ENCODE measurements around the gene NHLRC4.
A peak's percentile ranks its signal among the peaks of the same experiment; 100 is the strongest.

NHLRC4 gene

DNA sequence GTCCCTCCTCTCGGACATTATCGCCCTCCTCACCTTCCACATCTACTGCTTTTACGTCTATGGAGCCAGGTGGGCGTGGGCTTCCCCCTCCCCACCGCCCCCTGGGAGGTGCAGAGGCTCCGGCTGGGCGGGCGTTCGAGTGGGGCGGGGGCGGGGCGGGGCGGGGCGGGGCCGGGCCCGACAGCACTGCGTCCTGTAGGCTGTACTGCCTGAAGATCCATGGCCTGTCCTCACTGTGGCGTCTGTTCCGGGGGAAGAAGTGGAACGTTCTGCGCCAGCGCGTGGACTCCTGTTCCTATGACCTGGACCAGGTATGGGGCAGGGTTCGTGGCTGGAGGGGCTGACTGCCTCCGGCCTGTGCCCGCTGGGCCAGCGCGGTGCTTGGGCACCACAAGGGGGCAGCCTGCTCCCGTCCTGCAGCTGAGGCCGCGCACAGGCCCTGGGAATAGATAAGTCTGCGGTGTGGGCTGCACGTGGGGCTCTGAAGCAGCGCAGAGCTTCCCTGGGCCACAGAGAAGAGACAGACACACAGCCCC, 12.1 kb downstream of the NHLRC4 start (continued):
- TF ChIP-seq ZXDB (tag by site-specific recombination; IDR thresholded peaks at IDR 0.05) = 0 out of 2 replicates have a peak, but pooled peaks have one; percentile 17
- no peak for TF ChIP-seq ZNF133 (tag by site-specific recombination; IDR thresholded peaks at IDR 0.05)
- peak; percentile 86 for TF ChIP-seq KLF8 (tag by site-specific recombination; IDR thresholded peaks at IDR 0.05)
- no peak for TF ChIP-seq ZNF354C (tag by site-specific recombination; IDR thresholded peaks at IDR 0.05; ENCODE audit: borderline replicate concordance, low read depth)
- 0 out of 2 replicates have a peak, but pooled peaks have one; percentile 17 for TF ChIP-seq ZNF394 (tag by site-specific recombination; IDR thresholded peaks at IDR 0.05; ENCODE audit: borderline replicate concordance)
- TF ChIP-seq, protein P1, sequence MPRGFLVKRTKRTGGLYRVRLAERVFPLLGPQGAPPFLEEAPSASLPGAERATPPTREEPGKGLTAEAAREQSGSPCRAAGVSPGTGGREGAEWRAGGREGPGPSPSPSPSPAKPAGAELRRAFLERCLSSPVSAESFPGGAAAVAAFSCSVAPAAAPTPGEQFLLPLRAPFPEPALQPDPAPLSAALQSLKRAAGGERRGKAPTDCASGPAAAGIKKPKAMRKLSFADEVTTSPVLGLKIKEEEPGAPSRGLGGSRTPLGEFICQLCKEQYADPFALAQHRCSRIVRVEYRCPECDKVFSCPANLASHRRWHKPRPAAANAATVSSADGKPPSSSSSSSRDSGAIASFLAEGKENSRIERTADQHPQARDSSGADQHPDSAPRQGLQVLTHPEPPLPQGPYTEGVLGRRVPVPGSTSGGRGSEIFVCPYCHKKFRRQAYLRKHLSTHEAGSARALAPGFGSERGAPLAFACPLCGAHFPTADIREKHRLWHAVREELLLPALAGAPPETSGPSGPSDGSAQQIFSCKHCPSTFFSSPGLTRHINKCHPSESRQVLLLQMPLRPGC (tag by site-specific recombination; IDR thresholded peaks at IDR 0.05) = no peak
- TF ChIP-seq, protein P2, sequence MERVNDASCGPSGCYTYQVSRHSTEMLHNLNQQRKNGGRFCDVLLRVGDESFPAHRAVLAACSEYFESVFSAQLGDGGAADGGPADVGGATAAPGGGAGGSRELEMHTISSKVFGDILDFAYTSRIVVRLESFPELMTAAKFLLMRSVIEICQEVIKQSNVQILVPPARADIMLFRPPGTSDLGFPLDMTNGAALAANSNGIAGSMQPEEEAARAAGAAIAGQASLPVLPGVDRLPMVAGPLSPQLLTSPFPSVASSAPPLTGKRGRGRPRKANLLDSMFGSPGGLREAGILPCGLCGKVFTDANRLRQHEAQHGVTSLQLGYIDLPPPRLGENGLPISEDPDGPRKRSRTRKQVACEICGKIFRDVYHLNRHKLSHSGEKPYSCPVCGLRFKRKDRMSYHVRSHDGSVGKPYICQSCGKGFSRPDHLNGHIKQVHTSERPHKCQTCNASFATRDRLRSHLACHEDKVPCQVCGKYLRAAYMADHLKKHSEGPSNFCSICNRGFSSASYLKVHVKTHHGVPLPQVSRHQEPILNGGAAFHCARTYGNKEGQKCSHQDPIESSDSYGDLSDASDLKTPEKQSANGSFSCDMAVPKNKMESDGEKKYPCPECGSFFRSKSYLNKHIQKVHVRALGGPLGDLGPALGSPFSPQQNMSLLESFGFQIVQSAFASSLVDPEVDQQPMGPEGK (tag by site-specific recombination; IDR thresholded peaks at IDR 0.05) = peak; percentile 83
- TF ChIP-seq, protein P3, sequence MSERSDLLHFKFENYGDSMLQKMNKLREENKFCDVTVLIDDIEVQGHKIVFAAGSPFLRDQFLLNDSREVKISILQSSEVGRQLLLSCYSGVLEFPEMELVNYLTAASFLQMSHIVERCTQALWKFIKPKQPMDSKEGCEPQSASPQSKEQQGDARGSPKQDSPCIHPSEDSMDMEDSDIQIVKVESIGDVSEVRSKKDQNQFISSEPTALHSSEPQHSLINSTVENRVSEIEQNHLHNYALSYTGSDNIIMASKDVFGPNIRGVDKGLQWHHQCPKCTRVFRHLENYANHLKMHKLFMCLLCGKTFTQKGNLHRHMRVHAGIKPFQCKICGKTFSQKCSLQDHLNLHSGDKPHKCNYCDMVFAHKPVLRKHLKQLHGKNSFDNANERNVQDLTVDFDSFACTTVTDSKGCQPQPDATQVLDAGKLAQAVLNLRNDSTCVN (tag by site-specific recombination; optimal IDR thresholded peaks at IDR 0.05) = peak; percentile 56
- TF ChIP-seq, protein P4, sequence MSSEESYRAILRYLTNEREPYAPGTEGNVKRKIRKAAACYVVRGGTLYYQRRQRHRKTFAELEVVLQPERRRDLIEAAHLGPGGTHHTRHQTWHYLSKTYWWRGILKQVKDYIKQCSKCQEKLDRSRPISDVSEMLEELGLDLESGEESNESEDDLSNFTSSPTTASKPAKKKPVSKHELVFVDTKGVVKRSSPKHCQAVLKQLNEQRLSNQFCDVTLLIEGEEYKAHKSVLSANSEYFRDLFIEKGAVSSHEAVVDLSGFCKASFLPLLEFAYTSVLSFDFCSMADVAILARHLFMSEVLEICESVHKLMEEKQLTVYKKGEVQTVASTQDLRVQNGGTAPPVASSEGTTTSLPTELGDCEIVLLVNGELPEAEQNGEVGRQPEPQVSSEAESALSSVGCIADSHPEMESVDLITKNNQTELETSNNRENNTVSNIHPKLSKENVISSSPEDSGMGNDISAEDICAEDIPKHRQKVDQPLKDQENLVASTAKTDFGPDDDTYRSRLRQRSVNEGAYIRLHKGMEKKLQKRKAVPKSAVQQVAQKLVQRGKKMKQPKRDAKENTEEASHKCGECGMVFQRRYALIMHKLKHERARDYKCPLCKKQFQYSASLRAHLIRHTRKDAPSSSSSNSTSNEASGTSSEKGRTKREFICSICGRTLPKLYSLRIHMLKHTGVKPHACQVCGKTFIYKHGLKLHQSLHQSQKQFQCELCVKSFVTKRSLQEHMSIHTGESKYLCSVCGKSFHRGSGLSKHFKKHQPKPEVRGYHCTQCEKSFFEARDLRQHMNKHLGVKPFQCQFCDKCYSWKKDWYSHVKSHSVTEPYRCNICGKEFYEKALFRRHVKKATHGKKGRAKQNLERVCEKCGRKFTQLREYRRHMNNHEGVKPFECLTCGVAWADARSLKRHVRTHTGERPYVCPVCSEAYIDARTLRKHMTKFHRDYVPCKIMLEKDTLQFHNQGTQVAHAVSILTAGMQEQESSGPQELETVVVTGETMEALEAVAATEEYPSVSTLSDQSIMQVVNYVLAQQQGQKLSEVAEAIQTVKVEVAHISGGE (tag by site-specific recombination; conservative IDR thresholded peaks at IDR 0.05; ENCODE audit: low read depth) = 0 out of 2 replicates have a peak, but pooled peaks have one; percentile 14
- peak; percentile 37; the same call in 1 of the 2 replicates for TF ChIP-seq ZFHX2 (tag by site-specific recombination; conservative IDR thresholded peaks at IDR 0.05)
- peak; percentile 61 for TF ChIP-seq ZNF600 (tag by site-specific recombination; IDR thresholded peaks at IDR 0.05)
- no peak for TF ChIP-seq ZNF239 (tag by site-specific recombination; IDR thresholded peaks at IDR 0.05)
- TF ChIP-seq ZIC2 (tag by site-specific recombination; IDR thresholded peaks at IDR 0.05) = 0 out of 2 replicates have a peak, but pooled peaks have one; percentile 21
- no peak for TF ChIP-seq BCL11A (tag by site-specific recombination; IDR thresholded peaks at IDR 0.05; ENCODE audit: low read depth)
- peak; percentile 82 for TF ChIP-seq ZSCAN30 (tag by site-specific recombination; IDR thresholded peaks at IDR 0.05)
- peak; percentile 65 for TF ChIP-seq SP7 (tag by site-specific recombination; IDR thresholded peaks at IDR 0.05)
- no peak for TF ChIP-seq HOXC10 (CRISPR knock-in tag; IDR thresholded peaks at IDR 0.05)
- TF ChIP-seq, protein P5, sequence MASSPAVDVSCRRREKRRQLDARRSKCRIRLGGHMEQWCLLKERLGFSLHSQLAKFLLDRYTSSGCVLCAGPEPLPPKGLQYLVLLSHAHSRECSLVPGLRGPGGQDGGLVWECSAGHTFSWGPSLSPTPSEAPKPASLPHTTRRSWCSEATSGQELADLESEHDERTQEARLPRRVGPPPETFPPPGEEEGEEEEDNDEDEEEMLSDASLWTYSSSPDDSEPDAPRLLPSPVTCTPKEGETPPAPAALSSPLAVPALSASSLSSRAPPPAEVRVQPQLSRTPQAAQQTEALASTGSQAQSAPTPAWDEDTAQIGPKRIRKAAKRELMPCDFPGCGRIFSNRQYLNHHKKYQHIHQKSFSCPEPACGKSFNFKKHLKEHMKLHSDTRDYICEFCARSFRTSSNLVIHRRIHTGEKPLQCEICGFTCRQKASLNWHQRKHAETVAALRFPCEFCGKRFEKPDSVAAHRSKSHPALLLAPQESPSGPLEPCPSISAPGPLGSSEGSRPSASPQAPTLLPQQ (tag by site-specific recombination; IDR thresholded peaks at IDR 0.05) = peak; percentile 40; the same call in 1 of the 2 replicates
- TF ChIP-seq ZNF629 (tag by site-specific recombination; IDR thresholded peaks at IDR 0.05) = no peak
- TF ChIP-seq, protein P6, sequence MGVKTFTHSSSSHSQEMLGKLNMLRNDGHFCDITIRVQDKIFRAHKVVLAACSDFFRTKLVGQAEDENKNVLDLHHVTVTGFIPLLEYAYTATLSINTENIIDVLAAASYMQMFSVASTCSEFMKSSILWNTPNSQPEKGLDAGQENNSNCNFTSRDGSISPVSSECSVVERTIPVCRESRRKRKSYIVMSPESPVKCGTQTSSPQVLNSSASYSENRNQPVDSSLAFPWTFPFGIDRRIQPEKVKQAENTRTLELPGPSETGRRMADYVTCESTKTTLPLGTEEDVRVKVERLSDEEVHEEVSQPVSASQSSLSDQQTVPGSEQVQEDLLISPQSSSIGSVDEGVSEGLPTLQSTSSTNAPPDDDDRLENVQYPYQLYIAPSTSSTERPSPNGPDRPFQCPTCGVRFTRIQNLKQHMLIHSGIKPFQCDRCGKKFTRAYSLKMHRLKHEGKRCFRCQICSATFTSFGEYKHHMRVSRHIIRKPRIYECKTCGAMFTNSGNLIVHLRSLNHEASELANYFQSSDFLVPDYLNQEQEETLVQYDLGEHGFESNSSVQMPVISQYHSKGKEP (tag by site-specific recombination; IDR thresholded peaks at IDR 0.05) = peak; percentile 21; the same call in 1 of the 2 replicates
- TF ChIP-seq ZNF223 (tag by site-specific recombination; IDR thresholded peaks at IDR 0.05) = peak; percentile 67; the same call in 1 of the 2 replicates
- TF ChIP-seq ZNF654 (tag by site-specific recombination; IDR thresholded peaks at IDR 0.05; ENCODE audit: low read depth) = peak; percentile 58; the same call in 1 of the 2 replicates
- TF ChIP-seq ZNF391 (tag by site-specific recombination; IDR thresholded peaks at IDR 0.05; ENCODE audit: borderline replicate concordance, low read depth) = 0 out of 2 replicates have a peak, but pooled peaks have one; percentile 36
- no peak for TF ChIP-seq ZNF121 (tag by site-specific recombination; IDR thresholded peaks at IDR 0.05)
- TF ChIP-seq, protein P7, sequence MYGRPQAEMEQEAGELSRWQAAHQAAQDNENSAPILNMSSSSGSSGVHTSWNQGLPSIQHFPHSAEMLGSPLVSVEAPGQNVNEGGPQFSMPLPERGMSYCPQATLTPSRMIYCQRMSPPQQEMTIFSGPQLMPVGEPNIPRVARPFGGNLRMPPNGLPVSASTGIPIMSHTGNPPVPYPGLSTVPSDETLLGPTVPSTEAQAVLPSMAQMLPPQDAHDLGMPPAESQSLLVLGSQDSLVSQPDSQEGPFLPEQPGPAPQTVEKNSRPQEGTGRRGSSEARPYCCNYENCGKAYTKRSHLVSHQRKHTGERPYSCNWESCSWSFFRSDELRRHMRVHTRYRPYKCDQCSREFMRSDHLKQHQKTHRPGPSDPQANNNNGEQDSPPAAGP (tag by site-specific recombination; IDR thresholded peaks at IDR 0.05) = peak; percentile 41; the same call in 1 of the 2 replicates
- TF ChIP-seq ZNF2 (tag by site-specific recombination; IDR thresholded peaks at IDR 0.05) = peak; percentile 89
- no peak for TF ChIP-seq ZNF707 (tag by site-specific recombination; IDR thresholded peaks at IDR 0.05)

Measured in HEK293 (cell line).